PC-9 (cell line): ENCODE data around the gene PRSS50. TPM values are rescaled to one million over a fixed set of nuclear protein-coding genes. Genes with fewer than 3 reads are reported as not detected.

Source experiments
- BruUV-seq: library from RNA; stranded (reverse); fragments of 400-500 nt; replicated peaks from 2 replicates; lab custom pipeline; 2021; lab: Mats Ljungman, UMichigan
- CTCF ChIA-PET: fragments of 300-600 bp; sonication (Branson Sonifier 250); formaldehyde crosslinking; loops from one replicate; lab custom pipeline; 2022; ENCODE audit warnings: antibody characterized with exemption; lab: Charles Lee
- POLR2A ChIA-PET: fragments of 300-600 bp; sonication (Branson Sonifier 250); formaldehyde crosslinking; loops from one replicate; lab custom pipeline; 2022; ENCODE audit warnings: antibody characterized with exemption; ENCODE audit not compliant: unreplicated experiment; lab: Charles Lee
- DNase-seq, 2 experiments: peaks; one replicate each; pipeline versions ENCODE4 v3.0.0 to v3.0.0-alpha.2; 2015 to 2022; ENCODE audit warnings: mixed read lengths in 1 of 2
- H2AFZ ChIP-seq: fragments of 200-600 bp; sonication (generic); 2 replicates; pipeline ENCODE4 v1.8.1; 2017; ENCODE audit warnings: antibody characterized with exemption
- H3F3A ChIP-seq: fragments of 200-600 bp; sonication (generic); 2 replicates; pipeline ENCODE4 v1.8.1; 2017; ENCODE audit warnings: antibody characterized with exemption, mild to moderate bottlenecking, low read depth; ENCODE audit not compliant: insufficient read depth
- H3K27ac ChIP-seq: fragments of 200-600 bp; sonication (generic); 2 replicates; pipeline ENCODE4 v1.6.1; 2016; ENCODE audit warnings: mixed run types
- H3K27me3 ChIP-seq: fragments of 200-600 bp; sonication (generic); 2 replicates; pipeline ENCODE4 v1.6.1; 2016; ENCODE audit warnings: low read depth, mixed run types; ENCODE audit not compliant: insufficient read depth
- H3K36me3 ChIP-seq: fragments of 200-600 bp; sonication (generic); 2 replicates; pipeline ENCODE4 v1.6.1; 2016; ENCODE audit warnings: low read depth, mixed run types
- H3K4me1 ChIP-seq: fragments of 200-600 bp; sonication (generic); replicated peaks from 2 replicates; pipeline ENCODE4 v1.6.1; 2016; ENCODE audit warnings: mixed run types; ENCODE audit not compliant: insufficient read depth
- H3K4me2 ChIP-seq: fragments of 200-600 bp; sonication (generic); 2 replicates; pipeline ENCODE4 v1.6.1; 2017; ENCODE audit warnings: mixed run types
- H3K4me3 ChIP-seq: fragments of 200-600 bp; sonication (generic); 2 replicates; pipeline ENCODE4 v1.6.1; 2016; ENCODE audit warnings: mixed run types
- H3K79me2 ChIP-seq: fragments of 200-600 bp; sonication (generic); 2 replicates; pipeline ENCODE4 v1.6.1; 2017; ENCODE audit warnings: low read depth, mixed run types
- H3K9me2 ChIP-seq: fragments of 200-600 bp; sonication (generic); 2 replicates; pipeline ENCODE4 v1.8.1; 2017; ENCODE audit warnings: mild to moderate bottlenecking; ENCODE audit not compliant: insufficient read depth
- H3K9me3 ChIP-seq: fragments of 200-600 bp; sonication (generic); 2 replicates; pipeline ENCODE4 v1.8.1; 2016; ENCODE audit warnings: low read depth; ENCODE audit not compliant: insufficient read depth
- H4K20me1 ChIP-seq: fragments of 200-600 bp; sonication (generic); 2 replicates; pipeline ENCODE4 v1.8.1; 2017; ENCODE audit not compliant: insufficient read depth
- EZH2 ChIP-seq: fragments of 200-600 bp; sonication (generic); IDR thresholded peaks from 2 replicates; pipeline ENCODE4 v1.8.0; 2017; ENCODE audit warnings: antibody characterized with exemption, low read depth
- intact Hi-C: fragments of 100-400 bp; cut with micrococcal nuclease; formaldehyde crosslinking; loops from one replicate; pipeline ENCODE4 v1.10.0; 2022; ENCODE audit not compliant: unreplicated experiment
- total RNA-seq: library from RNA; stranded (reverse); gene quantifications from 2 replicates; pipeline ENCODE4 v1.2.3, GENCODE V29; 2021
- TF ChIP-seq, protein P1 (sequence below): fragments of 200-600 bp; sonication (generic); conservative IDR thresholded peaks from 2 replicates; pipeline ENCODE4 v1.6.1; 2017; ENCODE audit warnings: mixed run types, antibody characterized with exemption, mild to moderate bottlenecking, moderate library complexity

Gene PRSS50
- total RNA-seq, 1 experiment from 2014 or later: 0.50 TPM

DNA sequence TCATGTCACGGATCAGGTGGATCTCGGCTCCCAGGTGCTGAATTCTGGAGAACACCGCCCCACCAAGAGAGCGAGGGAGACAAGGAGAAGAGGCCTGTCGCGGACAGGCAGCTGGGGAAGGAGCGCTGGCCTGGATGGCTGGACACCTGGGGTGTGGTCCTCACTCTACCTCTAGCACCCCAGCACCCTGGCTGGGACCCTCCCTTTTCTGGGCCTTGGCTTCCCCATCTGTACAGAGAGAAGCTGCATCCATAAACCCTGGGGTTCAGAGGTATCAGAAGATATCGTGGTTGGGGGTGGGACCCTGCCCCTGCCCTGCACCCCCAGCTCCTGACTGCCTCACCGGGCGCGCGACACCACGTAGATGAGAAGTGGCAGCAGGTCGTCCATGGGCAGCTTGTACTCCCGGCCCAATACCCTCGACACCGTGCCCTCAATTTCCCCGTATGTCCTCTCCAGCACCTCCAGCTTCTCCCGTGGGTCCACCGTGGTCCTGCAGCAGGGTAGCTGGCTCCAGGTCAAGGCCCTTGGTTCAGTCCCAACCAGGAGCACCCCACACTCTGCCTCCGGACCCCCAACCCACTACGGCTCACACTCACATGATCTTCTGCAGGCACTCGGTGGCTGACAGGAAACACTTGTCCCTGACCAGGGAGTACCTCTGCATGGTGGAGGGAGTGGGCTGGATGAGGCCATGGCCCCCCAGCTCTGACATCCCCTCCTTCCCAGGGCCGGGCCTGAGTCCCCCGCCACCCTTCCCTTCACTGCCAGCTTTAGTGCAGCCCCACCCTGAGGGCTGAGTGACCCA, 45.9 kb downstream of the PRSS50 start:
- Histone ChIP-seq H3K36me3 (no peaks in the 10 kb centered on the region), H3K27me3 (no peaks in the 10 kb centered on the region), H3K4me1 (no peaks in the 10 kb centered on the region), H3K4me2 (no peak overlapping the region), H3K9me2 (no peaks in the 10 kb centered on the region), H2AFZ (no peak overlapping the region), H3K27ac (no peak overlapping the region), H3F3A (no peaks in the 10 kb centered on the region), H4K20me1 (no peaks in the 10 kb centered on the region), H3K79me2 (no peaks in the 10 kb centered on the region), H3K9me3 (no peaks in the 10 kb centered on the region), H3K4me3 (no peak overlapping the region)
- BruUV-seq: no TSS peak
- POLR2A ChIA-PET: interaction anchor here (0.7 kb wide), 3 partner anchors 10 to 123 kb away, joined by 3 to 4 read pairs (median 3); no protein-coding TSS in a partner anchor
- CTCF ChIA-PET: no interaction called here
- no peak for DNase-seq
- no peak for TF ChIP-seq EZH2
- TF ChIP-seq, protein P1, sequence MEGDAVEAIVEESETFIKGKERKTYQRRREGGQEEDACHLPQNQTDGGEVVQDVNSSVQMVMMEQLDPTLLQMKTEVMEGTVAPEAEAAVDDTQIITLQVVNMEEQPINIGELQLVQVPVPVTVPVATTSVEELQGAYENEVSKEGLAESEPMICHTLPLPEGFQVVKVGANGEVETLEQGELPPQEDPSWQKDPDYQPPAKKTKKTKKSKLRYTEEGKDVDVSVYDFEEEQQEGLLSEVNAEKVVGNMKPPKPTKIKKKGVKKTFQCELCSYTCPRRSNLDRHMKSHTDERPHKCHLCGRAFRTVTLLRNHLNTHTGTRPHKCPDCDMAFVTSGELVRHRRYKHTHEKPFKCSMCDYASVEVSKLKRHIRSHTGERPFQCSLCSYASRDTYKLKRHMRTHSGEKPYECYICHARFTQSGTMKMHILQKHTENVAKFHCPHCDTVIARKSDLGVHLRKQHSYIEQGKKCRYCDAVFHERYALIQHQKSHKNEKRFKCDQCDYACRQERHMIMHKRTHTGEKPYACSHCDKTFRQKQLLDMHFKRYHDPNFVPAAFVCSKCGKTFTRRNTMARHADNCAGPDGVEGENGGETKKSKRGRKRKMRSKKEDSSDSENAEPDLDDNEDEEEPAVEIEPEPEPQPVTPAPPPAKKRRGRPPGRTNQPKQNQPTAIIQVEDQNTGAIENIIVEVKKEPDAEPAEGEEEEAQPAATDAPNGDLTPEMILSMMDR: no peak
- intact Hi-C loops: no loop called here

- Histone ChIP-seq H3K4me1 (no peaks in the 10 kb centered on the region), H3K27me3 (no peaks in the 10 kb centered on the region), H3K9me2 (no peaks in the 10 kb centered on the region), H4K20me1 (no peaks in the 10 kb centered on the region), H3K4me2 (no peak overlapping the region), H3K4me3 (no peak overlapping the region), H3K79me2 (no peaks in the 10 kb centered on the region), H3K36me3 (no peaks in the 10 kb centered on the region), H3K9me3 (no peaks in the 10 kb centered on the region), H3F3A (no peaks in the 10 kb centered on the region), H3K27ac (no peak overlapping the region), H2AFZ (no peak overlapping the region)
- no peak for DNase-seq
- intact Hi-C loops: no loop called here
- CTCF ChIA-PET: interaction anchor here (0.6 kb wide), 1 partner anchor 25 kb away, joined by 3 read pairs; no protein-coding TSS in a partner anchor
- no peak for TF ChIP-seq EZH2
- TF ChIP-seq, protein P1: no peak
- POLR2A ChIA-PET: interaction anchor here (0.7 kb wide), 1 partner anchor 20 kb away, joined by 4 read pairs; no protein-coding TSS in a partner anchor
- BruUV-seq: no TSS peak
Observed at GRCh38 chr3:46670891-46671427, 46.7 kb downstream of the PRSS50 start.

DNA sequence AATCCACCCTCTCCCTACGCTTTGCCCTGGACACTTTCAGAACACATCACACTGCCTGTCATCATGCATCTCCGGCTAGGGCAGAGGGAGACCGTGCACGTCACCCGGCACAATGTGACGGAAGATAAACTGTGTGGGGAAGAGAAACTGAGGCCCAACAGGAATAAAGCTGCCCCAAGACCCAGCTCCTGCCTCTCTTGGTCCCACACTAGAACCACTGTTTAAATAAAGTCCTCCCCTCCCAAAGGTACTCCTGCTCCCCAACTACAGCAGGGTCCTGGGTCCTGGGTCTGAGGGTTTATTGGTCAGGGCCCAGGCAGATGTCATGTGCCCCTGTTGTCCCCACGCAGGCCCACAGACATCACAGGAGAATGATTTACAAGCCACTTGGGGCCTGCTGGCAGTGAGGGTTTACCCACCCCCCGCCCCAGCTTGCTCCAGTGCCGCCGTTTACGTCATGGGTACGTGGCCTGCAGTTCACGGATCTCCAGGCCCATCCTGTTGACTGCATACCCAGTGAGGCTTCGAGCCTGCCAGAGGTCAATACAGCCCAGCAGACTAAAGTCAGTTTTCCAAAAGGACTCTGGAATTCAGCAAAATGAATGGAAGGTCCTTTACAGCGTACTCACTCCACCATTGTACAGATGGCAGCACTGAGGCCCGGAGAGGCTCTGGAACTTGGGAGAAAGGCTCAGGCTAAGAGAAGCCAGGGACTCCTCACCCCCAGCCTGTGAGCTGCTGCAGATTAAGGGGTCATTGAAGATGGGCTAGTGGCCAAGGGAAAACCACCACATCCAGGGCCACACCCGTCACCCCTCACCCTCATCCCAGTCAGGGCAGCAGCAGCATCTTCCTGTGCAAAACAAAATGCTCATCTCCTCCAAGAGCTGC, 47.4 kb downstream of the PRSS50 start:
- intact Hi-C loops: no loop called here
- TF ChIP-seq, protein P1: no peak
- no peak for TF ChIP-seq EZH2
- Histone ChIP-seq H4K20me1 (no peaks in the 10 kb centered on the region), H3K4me3 (no peak overlapping the region), H3F3A (no peaks in the 10 kb centered on the region), H3K27me3 (no peaks in the 10 kb centered on the region), H3K9me2 (no peaks in the 10 kb centered on the region), H3K4me2 (no peak overlapping the region), H3K79me2 (no peaks in the 10 kb centered on the region), H3K9me3 (no peaks in the 10 kb centered on the region), H3K36me3 (no peaks in the 10 kb centered on the region), H3K27ac (no peak overlapping the region), H3K4me1 (no peaks in the 10 kb centered on the region), H2AFZ (no peak overlapping the region)
- no peak for DNase-seq
- CTCF ChIA-PET: interaction anchor here (0.6 kb wide), 1 partner anchor 26 kb away, joined by 3 read pairs; no protein-coding TSS in a partner anchor
- POLR2A ChIA-PET: no interaction called here
- BruUV-seq: no TSS peak
